BE2C (cell line): Measurements from ENCODE around the gene MS4A8.

ENCODE experiments used
- DNase-seq: peaks from one replicate; pipeline ENCODE4 v3.0.0-alpha.2; 2020
- H3K27me3 ChIP-seq: fragments of 250-450 bp; sonication (Bioruptor Pico); 2 replicates; pipeline ENCODE4 v1.5.1; 2020; ENCODE audit warnings: mild to moderate bottlenecking
- H3K36me3 ChIP-seq: fragments of 250-450 bp; sonication (Bioruptor Pico); 2 replicates; pipeline ENCODE4 v1.5.1; 2020; ENCODE audit warnings: mild to moderate bottlenecking
- H3K4me1 ChIP-seq: fragments of 250-450 bp; sonication (Bioruptor Pico); 2 replicates; pipeline ENCODE4 v1.5.1; 2020
- H3K4me3 ChIP-seq: 2 replicates; pipeline ENCODE4 v1.5.1; 2011; ENCODE audit warnings: low read depth, low read length
- H3K9me3 ChIP-seq: fragments of 250-450 bp; sonication (Bioruptor Pico); 2 replicates; pipeline ENCODE4 v1.5.1; 2020
- TF ChIP-seq, protein P1 (sequence below): IDR thresholded peaks from 2 replicates; pipeline ENCODE4 v1.5.1; 2012; ENCODE audit warnings: mild to moderate bottlenecking, low read depth, low read length

MS4A8 gene

DNA sequence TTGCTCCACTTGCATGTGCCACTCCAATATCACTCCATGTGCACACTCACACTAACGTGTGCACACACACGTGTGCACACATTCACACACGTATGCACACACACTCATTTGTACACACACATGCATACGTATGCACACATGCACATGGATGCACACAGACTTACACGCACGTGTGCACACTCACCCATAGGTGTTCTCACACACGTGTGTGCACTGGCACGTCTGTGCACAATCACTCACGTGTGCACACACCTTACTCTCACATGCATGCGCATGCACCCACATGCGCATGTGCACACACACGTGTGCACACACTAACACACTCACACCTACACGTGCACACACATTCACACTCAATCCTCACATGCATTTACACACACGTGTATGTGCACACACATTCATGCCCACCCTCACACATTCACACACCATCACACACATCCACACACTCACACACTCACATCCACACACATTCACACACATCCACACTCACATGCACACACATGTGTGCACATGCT, 48.0 kb downstream of the MS4A8 start:
- TF ChIP-seq, protein P1, sequence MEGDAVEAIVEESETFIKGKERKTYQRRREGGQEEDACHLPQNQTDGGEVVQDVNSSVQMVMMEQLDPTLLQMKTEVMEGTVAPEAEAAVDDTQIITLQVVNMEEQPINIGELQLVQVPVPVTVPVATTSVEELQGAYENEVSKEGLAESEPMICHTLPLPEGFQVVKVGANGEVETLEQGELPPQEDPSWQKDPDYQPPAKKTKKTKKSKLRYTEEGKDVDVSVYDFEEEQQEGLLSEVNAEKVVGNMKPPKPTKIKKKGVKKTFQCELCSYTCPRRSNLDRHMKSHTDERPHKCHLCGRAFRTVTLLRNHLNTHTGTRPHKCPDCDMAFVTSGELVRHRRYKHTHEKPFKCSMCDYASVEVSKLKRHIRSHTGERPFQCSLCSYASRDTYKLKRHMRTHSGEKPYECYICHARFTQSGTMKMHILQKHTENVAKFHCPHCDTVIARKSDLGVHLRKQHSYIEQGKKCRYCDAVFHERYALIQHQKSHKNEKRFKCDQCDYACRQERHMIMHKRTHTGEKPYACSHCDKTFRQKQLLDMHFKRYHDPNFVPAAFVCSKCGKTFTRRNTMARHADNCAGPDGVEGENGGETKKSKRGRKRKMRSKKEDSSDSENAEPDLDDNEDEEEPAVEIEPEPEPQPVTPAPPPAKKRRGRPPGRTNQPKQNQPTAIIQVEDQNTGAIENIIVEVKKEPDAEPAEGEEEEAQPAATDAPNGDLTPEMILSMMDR, result no peak
- no peak for DNase-seq
- H3K9me3 ChIP-seq, result no peaks in the 10 kb centered on the region
- H3K4me3 ChIP-seq, result no peak overlapping the region
- no peaks in the 10 kb centered on the region for H3K27me3 ChIP-seq
- H3K36me3 ChIP-seq, result no peaks in the 10 kb centered on the region
- no peaks in the 10 kb centered on the region for H3K4me1 ChIP-seq

DNA sequence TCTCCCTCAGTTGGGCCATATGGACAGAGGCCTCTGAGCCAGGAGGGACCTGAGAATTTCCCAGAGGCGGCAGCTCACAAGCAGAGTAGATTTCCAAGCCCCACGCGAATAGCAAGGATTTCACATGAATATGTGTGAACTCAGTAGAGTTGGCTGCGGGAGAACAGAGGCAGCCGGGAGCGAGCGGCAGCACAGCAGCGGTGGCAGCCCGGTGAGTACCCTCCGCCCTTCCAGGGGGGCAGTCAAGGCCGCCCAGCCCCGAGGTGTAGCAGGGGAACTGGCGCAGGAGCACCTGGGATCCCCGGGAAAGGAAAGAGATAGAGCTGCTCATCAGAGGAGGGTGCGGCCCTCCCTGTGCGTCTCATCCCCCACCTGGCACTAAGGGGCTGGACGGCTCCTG, 48.8 kb downstream of the MS4A8 start:
- TF ChIP-seq, protein P1, result no peak
- no peaks in the 10 kb centered on the region for H3K9me3 ChIP-seq
- no peaks in the 10 kb centered on the region for H3K4me1 ChIP-seq
- H3K27me3 ChIP-seq, result no peaks in the 10 kb centered on the region; the same call in 1 of the 2 replicates
- no peak for DNase-seq
- no peak overlapping the region for H3K4me3 ChIP-seq
- no peaks in the 10 kb centered on the region for H3K36me3 ChIP-seq

DNA sequence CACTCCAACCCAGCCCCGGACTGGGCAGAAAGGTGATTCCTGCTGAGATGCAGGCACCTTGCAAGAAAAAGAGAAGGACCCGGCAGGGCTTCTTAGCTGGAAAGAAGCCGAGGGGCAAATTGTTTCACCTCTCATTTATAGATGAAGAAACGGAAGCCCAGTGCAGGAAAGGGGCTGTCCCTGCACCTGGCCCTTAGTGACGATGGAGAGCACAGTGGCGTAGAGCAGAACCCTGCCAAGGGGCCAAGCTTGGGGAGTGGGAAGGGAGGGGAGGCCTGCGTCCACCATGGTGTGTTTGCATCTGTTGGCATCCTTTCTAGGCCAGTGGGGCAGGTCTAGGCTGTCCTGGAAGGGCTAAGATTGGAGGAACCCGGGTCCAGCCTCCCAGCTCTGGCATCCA, 49.4 kb downstream of the MS4A8 start:
- Histone ChIP-seq H3K4me1 (no peaks in the 10 kb centered on the region), H3K27me3 (no peaks in the 10 kb centered on the region; the same call in 1 of the 2 replicates), H3K4me3 (no peak overlapping the region), H3K36me3 (no peaks in the 10 kb centered on the region), H3K9me3 (no peaks in the 10 kb centered on the region)
- TF ChIP-seq, protein P1, result no peak
- no peak for DNase-seq

DNA sequence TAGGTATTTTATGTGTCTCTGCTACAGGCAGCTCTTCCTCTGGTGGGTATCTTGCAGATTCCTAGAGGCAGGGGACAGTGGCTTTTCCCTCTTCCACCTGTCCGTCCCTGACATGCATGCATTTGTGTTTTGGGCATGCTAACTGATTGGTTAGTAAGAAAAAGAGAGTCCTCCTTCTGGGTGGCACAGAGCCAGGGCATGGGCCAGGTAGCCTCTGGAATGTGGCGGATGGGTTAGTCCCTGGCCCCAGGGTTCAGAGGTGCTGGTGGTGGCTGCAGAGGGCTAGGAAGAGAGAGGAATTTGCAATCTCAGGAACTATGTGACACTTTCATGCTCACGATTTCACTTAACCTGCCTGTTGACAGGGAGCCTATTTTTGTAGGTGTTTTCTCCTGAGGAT, 51.5 kb downstream of the MS4A8 start:
- Histone ChIP-seq H3K27me3 (no peaks in the 10 kb centered on the region; the same call in 1 of the 2 replicates), H3K4me3 (no peak overlapping the region), H3K4me1 (no peaks in the 10 kb centered on the region), H3K9me3 (no peaks in the 10 kb centered on the region), H3K36me3 (no peaks in the 10 kb centered on the region)
- no peak for DNase-seq
- TF ChIP-seq, protein P1, result no peak

DNA sequence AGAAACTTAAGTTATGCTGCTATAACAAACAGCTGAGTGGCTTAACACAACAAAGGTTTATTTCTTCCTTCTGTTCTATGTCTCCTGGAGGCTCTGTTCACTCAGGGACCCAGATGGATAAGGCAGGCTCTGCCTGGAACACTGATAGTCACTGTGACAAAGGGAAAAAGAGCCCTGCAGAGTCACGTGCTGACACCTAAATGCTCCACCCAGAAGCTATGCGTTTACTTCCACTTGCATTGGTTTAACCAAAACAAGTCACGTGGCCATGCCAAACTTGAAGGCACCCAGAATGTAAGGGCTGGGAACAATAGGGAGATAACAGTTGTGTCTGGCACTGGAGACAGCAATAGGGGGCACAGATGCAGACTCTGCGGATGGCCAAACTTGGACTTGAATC, 53.9 kb downstream of the MS4A8 start:
- Histone ChIP-seq H3K4me1 (no peaks in the 10 kb centered on the region), H3K9me3 (no peaks in the 10 kb centered on the region), H3K4me3 (no peak overlapping the region), H3K27me3 (peaks cover 5% of the 10 kb centered on the region), H3K36me3 (no peaks in the 10 kb centered on the region)
- TF ChIP-seq, protein P1, result no peak
- DNase-seq, result no peak

DNA sequence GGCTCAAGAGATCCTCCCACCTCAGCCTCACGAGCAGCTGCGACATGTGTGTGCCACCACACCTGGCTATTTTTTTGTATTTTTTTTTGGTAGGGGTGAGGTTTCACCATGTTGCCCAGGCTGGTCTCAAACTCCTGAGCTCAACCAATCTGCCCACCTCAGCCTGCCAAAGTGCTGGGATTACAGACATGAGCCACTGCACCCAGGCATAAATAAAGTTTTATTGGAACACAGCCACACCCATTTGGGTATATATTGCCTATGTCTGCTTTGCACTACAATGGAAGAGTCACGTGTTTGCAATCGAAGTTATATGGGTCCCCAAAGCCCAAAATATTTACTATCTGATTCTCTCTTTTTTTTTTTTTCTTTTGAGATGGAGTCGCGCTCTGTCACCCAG, 55.5 kb downstream of the MS4A8 start:
- TF ChIP-seq, protein P1, result no peak
- no peak for DNase-seq
- Histone ChIP-seq H3K36me3 (no peaks in the 10 kb centered on the region), H3K4me1 (no peaks in the 10 kb centered on the region), H3K9me3 (no peaks in the 10 kb centered on the region), H3K4me3 (no peak overlapping the region), H3K27me3 (peaks cover 11% of the 10 kb centered on the region)
